Measurements from ENCODE around the gene TRIM9. TPM values are rescaled to one million over a fixed set of nuclear protein-coding genes. Genes with fewer than 3 reads are reported as not detected.

TRIM9 gene
- total and polyA plus RNA-seq, 9 of the 15 experiments (the other 6 are each of a cell fraction or from before 2014, with no cell fraction given), result 0.03 to 0.15 (median 0.04) TPM; not detected in 4

GRCh38 chr14:51138404-51139103 lies 43.6 kb upstream of the TRIM9 start:
- Histone ChIP-seq H3K4me3 (no peak overlapping the region), H3K79me2 (ENCODE audit: control insufficient read depth, insufficient read depth, low read length) (no peaks in the 10 kb centered on the region), H3K9ac (ENCODE audit: insufficient read depth in 1 of 2, low read depth in 2 of 2, low read length in 2 of 2) (no peak overlapping the region), H3K9me3 (replicated peaks; ENCODE audit: control insufficient read depth, insufficient read depth, low read depth, low read length) (no peaks in the 10 kb centered on the region), H3K36me3 (ENCODE audit: control insufficient read depth, insufficient read depth, low read length) (no peaks in the 10 kb centered on the region), H3K27me3 (ENCODE audit: control insufficient read depth in 2 of 2, insufficient read depth in 2 of 2, low read length in 2 of 2) (no peaks in the 10 kb centered on the region), H3K4me2 (ENCODE audit: insufficient read depth, low read length) (no peak overlapping the region), H4K20me1 (replicated peaks; ENCODE audit: control insufficient read depth, insufficient read depth, low read length) (no peaks in the 10 kb centered on the region), H2AFZ (ENCODE audit: low read depth, low read length) (no peak overlapping the region), H3K4me1 (replicated peaks in 1 of 2; ENCODE audit: control insufficient read depth in 2 of 2, insufficient read depth in 2 of 2, low read length in 2 of 2) (no peaks in the 10 kb centered on the region), H3K9me1 (ENCODE audit: control insufficient read depth, insufficient read depth, low read length) (no peaks in the 10 kb centered on the region), H3K27ac (ENCODE audit: extremely low read depth, low read depth, low read length) (no peak overlapping the region)
- TF ChIP-seq ZBTB9 (CRISPR knock-in tag; IDR thresholded peaks at IDR 0.05) (no peak), ERF (CRISPR knock-in tag; IDR thresholded peaks at IDR 0.05) (no peak), ZNF561 (CRISPR knock-in tag; conservative IDR thresholded peaks at IDR 0.05) (no peak)
- FAIRE-seq (no peak), ATAC-seq (no peak), DNase-seq (ENCODE audit: extremely low read depth in 1 of 4, low spot score in 3 of 4) (no peak)
- in situ Hi-C loops (cut with MboI), result no loop called here
- intact Hi-C loops (cut with micrococcal nuclease), result no loop called here
- POLR2A ChIA-PET, result no interaction called here
- no TSS peak for BruUV-seq (replicated peaks)
- CTCF ChIA-PET (ENCODE audit: low intra/inter-chr PET ratio), result no interaction called here
- WGBS (ENCODE audit: insufficient coverage, low coverage, missing lambda C conversion rate), result 0% methylated on average over 2 of the region's 2 CpGs

GRCh38 chr14:51131516-51131915 lies 36.6 kb upstream of the TRIM9 start:
- DNase-seq (ENCODE audit: extremely low read depth in 1 of 4, low spot score in 3 of 4) (no peak), FAIRE-seq (no peak), ATAC-seq (no peak)
- no peaks in the 10 kb centered on the region for H3K4me1 ChIP-seq (replicated peaks in 1 of 2; ENCODE audit: control insufficient read depth in 2 of 2, insufficient read depth in 2 of 2, low read length in 2 of 2)
- CTCF ChIA-PET (ENCODE audit: low intra/inter-chr PET ratio), result interaction anchor here (0.7 kb wide), 1 partner anchor 176 kb away, joined by 3 read pairs; no protein-coding TSS in a partner anchor
- in situ Hi-C loops (cut with MboI) (no loop called here), intact Hi-C loops (cut with micrococcal nuclease) (no loop called here)
- H2AFZ ChIP-seq (ENCODE audit: low read depth, low read length), result no peak overlapping the region
- BruUV-seq (replicated peaks), result no TSS peak
- 0% methylated on average over 2 of the region's 2 CpGs for WGBS (ENCODE audit: insufficient coverage, low coverage, missing lambda C conversion rate)
- H4K20me1 ChIP-seq (replicated peaks; ENCODE audit: control insufficient read depth, insufficient read depth, low read length), result no peaks in the 10 kb centered on the region
- POLR2A ChIA-PET, result no interaction called here
- no peak overlapping the region for H3K9ac ChIP-seq (ENCODE audit: insufficient read depth in 1 of 2, low read depth in 2 of 2, low read length in 2 of 2)
- H3K9me1 ChIP-seq (ENCODE audit: control insufficient read depth, insufficient read depth, low read length), result no peaks in the 10 kb centered on the region
- H3K36me3 ChIP-seq (ENCODE audit: control insufficient read depth, insufficient read depth, low read length), result no peaks in the 10 kb centered on the region
- no peaks in the 10 kb centered on the region for H3K9me3 ChIP-seq (replicated peaks; ENCODE audit: control insufficient read depth, insufficient read depth, low read depth, low read length)
- H3K27me3 ChIP-seq (ENCODE audit: control insufficient read depth in 2 of 2, insufficient read depth in 2 of 2, low read length in 2 of 2), result no peaks in the 10 kb centered on the region
- no peak overlapping the region for H3K4me2 ChIP-seq (ENCODE audit: insufficient read depth, low read length)
- H3K79me2 ChIP-seq (ENCODE audit: control insufficient read depth, insufficient read depth, low read length), result no peaks in the 10 kb centered on the region
- H3K4me3 ChIP-seq, result no peak overlapping the region
- H3K27ac ChIP-seq (ENCODE audit: extremely low read depth, low read depth, low read length), result no peak overlapping the region
- TF ChIP-seq UBTF (IDR thresholded peaks at IDR 0.05; ENCODE audit: borderline replicate concordance in 1 of 2, low read depth in 2 of 2, low read length in 2 of 2) (no peak), MEF2D (tag; conservative IDR thresholded peaks at IDR 0.05; ENCODE audit: low read depth) (no peak), FOXA1 (IDR thresholded peaks at IDR 0.05; ENCODE audit: borderline replicate concordance) (no peak), MTA1 (IDR thresholded peaks at IDR 0.05; ENCODE audit: borderline replicate concordance) (no peak), DDX20 (tag; IDR thresholded peaks at IDR 0.05; ENCODE audit: low read depth) (no peak), CBX1 (IDR thresholded peaks at IDR 0.05; ENCODE audit: low read depth) (no peak), HOXB6 (CRISPR knock-in tag; IDR thresholded peaks at IDR 0.05; ENCODE audit: borderline replicate concordance) (no peak), ZNF785 (CRISPR knock-in tag; IDR thresholded peaks at IDR 0.05) (no peak), FOSL1 (tag; conservative IDR thresholded peaks at IDR 0.05) (no peak)

All from K562 (cell line).